Uterus (tissue), 2 donors: ENCODE data around the gene DCP1B.

Experiments
- CTCF ChIP-seq, 4 experiments: fragments of 200-600 bp in 2 of 4; fragments of 450-650 bp in 2 of 4; sonication (generic) in 2 of 4; IDR thresholded peaks; one replicate each; pipeline ENCODE4 v1.5.1; 2016 to 2019; ENCODE audit warnings: antibody characterized with exemption in 4 of 4, mild to moderate bottlenecking in 2 of 4, moderate library complexity in 1 of 4
- POLR2A ChIP-seq, 2 donors: fragments of 450-650 bp; IDR thresholded peaks; one replicate each; pipeline ENCODE4 v1.6.1; 2016; ENCODE audit warnings: antibody characterized with exemption in 2 of 2, mild to moderate bottlenecking in 1 of 2, moderate library complexity in 1 of 2

- TF ChIP-seq CTCF (IDR thresholded peaks at IDR 0.05), result no peak
- TF ChIP-seq POLR2A (IDR thresholded peaks at IDR 0.05), result no peak
Measured at GRCh38 chr12:1978078-1978862, 26.0 kb downstream of the DCP1B start.
